ENCODE data around the gene TRAF2. TPM values are rescaled to one million over a fixed set of nuclear protein-coding genes. Genes with fewer than 3 reads are reported as not detected.
A peak's percentile ranks its signal among the peaks of the same experiment; 100 is the strongest.

Gene TRAF2
- total RNA-seq, 1 experiment from 2014 or later, result 36.4 TPM

DNA sequence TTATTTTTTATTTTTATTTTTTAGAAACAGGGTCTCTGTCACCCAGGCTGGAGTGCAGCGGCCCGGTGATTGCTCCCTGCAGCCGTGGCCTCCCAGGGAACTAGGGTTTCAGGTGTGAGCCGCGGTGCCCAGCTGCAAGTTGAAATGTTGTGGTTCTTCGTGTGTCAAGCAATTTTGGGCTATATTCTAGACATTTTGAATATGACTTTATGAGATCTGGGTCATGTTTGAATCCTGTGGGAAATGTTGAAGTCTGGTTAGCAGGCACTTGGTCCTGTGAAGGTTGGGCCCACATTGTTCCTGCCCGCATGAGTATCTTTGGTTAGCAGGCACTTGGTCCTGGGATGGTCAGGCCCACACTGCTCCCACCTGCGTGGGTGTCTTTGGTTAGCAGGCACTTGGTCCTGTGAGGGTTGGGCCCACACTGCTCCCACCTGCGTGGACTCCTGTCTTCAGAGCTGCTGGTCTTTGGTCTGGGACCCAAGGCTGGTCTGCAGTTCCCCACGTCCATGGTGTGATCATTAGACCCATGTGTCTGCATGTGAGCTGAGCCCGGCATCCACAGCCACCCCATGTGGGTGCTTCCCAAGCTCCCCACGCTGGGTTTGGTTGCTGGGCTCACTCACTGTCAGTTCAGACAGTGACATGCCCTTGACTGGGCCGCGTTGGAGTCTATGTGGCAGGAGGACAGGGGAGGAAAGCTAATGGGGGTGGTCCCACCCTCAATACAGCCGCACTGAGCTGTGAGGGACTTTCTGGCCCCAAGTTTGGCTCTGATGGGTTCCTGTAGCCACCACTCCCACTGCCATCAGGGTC is 51.1 kb downstream of the TRAF2 start:
- DNase-seq (ENCODE audit: low spot score), result no peak

- DNase-seq (ENCODE audit: low spot score), result no peak
Measured at GRCh38 chr9:136939431-136939995, 53.2 kb downstream of the TRAF2 start.

DNA sequence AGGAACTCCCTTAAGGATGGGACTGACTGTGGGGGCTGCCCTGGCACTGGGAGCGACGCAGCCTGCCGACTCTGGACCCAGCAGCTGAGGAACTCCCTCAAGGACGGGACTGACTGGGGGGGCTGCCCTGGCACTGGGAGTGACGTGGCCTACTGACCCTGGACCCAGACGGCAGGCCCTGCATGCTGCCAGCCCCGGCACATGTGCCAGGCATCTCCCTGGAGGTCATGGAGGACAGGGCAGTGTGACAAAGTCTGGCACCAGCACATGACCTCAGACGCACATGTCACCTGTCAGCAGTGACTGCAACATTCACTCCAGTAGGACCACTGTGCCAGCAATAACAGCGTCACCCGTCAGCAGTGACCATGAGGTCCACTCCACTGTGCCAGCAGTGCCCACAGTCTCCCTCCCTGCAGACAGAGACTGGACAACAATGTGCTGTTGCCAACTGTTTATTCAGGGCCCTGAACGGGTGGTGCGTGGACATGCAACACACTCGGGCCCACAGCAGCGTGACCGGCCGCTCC is 53.7 kb downstream of the TRAF2 start:
- no peak for DNase-seq (ENCODE audit: low spot score)

DNA sequence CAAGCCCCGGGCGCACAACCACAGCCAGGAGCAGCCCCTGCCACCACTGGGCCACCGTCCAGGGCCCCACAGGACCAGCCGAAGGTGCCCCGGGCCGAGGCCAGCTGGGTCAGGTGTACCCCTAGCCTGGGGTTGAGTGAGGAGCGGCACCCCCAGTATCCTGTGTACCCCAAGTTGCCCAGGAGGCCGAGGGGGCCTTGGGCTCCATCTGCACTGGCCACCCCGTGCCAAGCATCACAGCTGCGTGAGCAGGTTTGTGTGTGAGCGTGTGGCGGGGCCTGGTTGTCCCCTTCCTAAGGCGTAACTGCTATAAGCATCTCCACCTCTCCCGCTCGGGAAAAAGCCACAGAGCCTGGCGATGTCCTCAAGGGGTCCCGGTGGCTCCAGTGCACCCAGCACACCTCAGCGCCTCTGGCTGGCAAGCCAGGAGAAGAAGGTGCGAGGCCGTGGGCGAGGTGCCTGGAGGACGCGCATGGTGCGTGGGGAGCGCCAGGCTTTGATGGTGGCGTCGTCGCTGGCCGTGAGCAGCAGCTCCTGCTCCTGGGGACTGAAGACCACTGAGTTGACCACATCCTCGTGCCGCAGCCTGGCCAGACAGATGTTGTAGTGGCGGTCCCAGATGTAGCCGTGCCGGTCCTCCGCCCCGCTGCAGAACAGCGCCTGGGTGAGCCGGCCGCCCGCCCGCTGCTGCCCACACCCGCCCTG is 54.4 kb downstream of the TRAF2 start:
- no peak for DNase-seq (ENCODE audit: low spot score)

GRCh38 chr9:136941231-136942111 is 55.2 kb downstream of the TRAF2 start:
- DNase-seq (ENCODE audit: low spot score), result no peak

DNA sequence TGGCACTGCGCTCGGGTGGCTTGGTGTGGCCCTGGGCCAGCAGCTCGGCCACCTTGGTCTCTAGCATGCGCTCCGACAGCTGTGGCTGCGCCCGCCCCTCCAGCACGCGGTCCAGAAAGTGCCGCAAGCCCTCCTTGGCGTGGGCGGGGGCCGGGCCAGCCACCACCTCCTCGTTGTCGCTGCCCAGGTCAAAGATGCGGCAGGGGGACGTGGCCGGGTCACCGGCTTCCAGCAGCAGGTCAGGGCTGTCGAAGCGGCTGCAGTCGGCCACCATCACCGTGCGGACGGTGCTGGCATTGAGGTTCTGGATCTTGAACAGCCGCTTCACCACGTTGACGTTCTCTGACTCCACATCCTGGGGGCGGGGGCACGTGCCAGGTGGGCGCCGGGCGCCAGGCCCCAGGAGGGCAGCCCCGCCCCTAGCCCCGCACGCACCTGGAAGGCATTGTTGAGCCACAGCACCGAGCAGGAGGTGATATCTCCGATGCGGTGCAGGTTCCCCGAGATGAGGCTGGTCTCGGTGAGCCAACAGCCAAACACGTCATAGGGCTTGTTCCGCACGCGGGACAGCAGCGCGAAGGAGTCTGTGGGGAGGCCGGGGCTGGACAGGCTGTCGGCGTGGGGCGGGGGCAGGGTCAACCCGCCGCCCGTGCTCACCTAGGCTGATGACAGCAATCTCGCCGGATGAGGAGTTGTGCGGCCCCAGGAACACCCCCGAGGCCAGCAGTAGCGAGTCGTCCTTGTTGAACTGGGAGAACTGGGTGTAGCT is 56.0 kb downstream of the TRAF2 start:
- DNase-seq (ENCODE audit: low spot score), result no peak

- no peak for DNase-seq (ENCODE audit: low spot score)
Measured at GRCh38 chr9:136942881-136943230, 56.5 kb downstream of the TRAF2 start.

DNA sequence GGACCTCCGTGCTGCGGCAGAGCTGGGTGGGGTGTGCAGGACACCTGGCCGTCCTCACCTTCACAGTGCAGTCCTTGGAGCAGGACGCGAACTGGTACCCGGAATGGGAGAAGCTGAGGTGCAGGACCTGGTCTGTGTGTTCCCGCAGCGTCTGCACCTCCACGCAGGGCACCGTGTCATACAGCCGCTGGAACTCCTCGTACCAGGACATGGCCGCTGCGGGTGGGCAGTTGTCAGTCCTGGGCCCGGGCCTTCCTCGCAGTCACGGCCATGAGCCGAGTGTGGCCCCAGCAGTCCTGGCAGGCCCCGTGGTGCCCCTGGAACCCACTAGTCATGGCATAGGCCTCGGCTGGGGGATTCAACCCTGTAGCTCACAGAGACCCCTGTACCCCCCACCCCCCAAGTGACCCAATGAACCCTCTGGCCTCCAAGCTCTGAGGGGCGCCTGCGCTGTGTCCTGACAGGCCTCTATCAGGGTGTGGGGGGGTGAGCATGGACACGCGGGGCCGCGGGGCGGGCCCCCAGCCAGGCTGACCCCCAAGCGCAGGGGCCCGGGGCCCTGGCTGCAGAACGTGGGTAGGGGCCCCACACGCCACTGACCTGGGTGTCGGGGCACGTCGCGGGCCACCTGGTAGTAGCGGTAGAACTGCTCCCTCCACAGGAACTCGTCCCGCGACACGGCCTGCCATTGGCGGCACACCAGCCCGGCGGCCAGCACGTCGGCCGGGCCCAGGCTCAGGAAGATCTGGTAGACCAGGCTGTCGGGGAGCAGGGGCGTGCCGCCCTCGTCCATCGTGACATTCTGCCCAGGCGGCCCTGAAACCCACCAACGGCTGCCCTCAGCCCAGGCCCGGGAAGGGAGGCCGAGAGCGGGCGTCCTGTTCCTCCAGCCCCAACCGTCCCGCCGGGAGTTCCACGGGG is 57.2 kb downstream of the TRAF2 start:
- DNase-seq (ENCODE audit: low spot score), result peak; percentile 51

GRCh38 chr9:136944212-136944518 is 57.8 kb downstream of the TRAF2 start:
- DNase-seq (ENCODE audit: low spot score), result peak; percentile 45

DNA sequence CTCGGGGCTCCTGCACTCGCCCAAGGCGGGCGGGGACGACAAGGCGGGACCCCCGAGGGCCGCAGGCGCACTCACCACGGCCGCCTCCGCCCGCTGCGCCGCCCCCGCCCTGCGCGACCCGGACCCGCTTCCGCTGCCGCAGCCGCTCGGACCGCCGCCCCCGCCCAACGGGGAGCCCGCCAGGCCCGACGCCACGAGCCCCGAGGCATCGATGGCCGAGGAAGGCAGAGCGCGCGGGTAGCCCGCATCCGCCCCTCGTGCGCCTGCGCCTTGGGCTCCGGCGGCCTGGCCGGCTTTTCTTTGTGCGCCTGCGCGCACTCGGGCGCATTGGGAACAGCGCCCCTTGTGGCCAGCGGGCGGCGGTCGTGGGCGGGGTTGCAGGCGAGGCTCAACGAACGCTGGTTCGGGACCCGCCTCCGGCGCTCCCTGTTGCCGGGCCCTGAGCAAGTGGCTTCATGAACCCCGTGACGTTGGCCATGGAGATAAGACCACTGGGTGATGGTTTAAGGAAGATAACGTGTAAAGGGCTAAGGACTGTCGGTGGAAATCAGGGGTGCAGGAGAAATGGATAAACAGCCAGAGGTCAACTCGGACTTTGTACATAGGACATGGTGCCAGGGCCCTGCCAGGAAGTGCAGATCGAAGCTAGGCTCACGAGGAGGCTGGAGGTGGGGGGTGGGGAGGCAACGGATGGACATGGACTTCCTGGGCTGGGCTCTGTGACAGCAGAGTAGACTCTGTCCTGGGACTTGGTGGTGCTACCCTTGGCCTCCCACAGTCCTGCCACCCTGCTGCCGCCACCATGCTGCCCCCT is 58.4 kb downstream of the TRAF2 start, which contains the start of the genes C8G and FBXW5:
TSS of gene C8G (plus strand) at position 725 of the 814 bp plus-strand sequence. CDS start at position 803, 78 bp downstream.
TSS of gene FBXW5 (minus strand) at position 220 of the 814 bp plus-strand sequence. CDS start 655 bp downstream, outside the sequence.
- peak; percentile 95 for DNase-seq (ENCODE audit: low spot score)

GRCh38 chr9:136945333-136946227 is 59.3 kb downstream of the TRAF2 start:
- DNase-seq (ENCODE audit: low spot score), result no peak

GRCh38 chr9:136946228-136947027 is 60.1 kb downstream of the TRAF2 start:
- DNase-seq (ENCODE audit: low spot score), result no peak

DNA sequence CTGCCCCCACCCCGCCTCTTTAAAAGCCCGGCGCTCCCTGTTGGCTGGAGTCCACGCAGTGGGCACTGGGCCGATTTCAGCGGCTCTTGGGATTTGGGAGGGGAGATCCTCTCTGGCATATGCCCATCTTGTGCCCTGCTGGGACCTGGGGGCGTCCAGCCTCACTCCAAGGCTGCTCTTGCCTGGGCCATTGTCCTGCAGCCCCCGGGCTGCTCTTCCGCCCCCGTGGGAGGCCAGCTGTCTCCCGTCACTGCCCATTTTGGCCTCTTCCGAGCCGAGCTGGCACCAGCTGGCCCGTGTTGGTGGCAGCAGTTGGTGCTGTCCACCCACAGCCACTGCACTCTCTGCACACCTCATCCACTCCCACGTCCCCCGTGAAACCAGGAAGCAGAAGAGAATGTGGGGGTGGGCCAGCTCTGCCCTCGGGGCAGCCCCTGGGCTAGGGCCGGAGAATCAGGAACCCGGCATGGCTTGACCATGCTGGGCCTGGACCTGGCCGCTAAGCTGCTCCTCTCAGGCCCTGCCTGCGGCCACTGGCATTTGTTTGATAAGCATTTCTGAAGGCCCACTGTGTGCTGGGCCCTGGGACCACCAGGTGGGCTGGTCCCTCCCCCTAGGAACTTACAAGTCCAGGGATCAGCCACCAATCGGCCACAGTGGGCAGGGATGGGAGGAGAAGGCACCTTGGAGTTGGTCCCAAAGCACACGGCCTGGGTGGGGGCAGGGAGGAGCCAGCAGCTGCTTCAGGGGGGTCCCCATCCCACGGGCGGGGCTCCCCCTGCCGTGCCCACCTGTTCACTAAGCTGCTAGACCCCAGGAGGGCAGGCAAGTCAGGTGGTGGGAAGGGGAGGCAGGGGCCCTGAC is 60.9 kb downstream of the TRAF2 start:
- DNase-seq (ENCODE audit: low spot score), result no peak

DNA sequence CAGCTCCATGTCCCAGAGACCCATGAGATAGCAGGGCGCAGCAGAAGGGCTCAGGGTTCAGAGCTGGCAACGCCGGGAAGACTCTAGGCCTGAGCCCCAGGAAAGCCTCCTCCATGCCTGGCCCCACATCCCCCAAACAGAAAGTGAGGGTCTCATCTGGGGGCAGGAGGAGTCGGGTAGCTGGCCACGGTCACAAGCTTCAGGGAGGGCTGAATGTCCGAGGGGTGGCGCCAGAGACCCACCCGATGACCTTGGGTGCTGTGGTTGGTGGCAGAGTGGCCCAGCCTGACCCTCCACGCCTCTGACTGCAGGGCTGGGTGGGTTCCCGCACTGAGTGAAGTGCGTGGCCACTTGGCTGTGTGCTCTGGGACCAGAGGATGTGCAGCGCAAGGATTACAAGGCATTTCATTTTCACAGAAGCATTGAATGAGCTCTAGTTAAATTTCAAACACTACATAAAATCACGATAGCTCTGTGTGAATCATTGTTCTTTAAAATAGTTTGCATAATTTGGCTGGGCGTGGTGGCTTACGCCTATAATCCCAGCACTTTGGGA is 61.7 kb downstream of the TRAF2 start:
- DNase-seq (ENCODE audit: low spot score), result peak; percentile 57

DNA sequence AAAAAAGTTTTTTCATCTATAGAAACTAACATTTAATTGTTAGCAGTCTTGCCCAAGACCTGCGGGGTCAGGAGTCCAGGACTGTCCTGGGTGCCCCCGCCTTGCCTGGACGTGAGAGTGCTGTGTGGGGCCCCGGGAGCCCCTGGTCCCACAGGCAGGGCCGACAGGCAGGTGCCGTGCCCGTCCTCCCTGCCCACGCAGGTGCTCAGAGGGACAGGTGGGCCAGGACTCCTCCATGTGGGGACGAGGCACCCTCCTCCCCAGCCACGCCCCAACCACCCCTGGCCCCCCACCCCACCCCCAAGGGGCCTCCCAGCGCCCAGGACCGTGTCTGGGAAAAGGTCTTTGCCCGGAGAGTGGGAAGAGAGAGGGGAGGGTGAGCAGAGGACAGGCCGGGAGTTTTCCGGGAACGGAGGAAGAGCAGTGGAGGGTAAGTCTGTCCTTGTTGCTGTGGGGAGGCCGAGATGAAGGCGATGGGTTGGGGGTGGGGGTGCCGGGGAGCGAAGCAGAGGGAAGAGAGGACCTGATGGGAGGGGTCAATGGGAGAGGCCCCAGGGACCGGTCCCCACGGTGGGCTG is 63.0 kb downstream of the TRAF2 start:
- DNase-seq (ENCODE audit: low spot score), result no peak

Measured in HT-29 (cell line).